SU-DHL-6 (cell line): ENCODE results near the gene NELL2.

ENCODE experiments used
- H2AFZ ChIP-seq: fragments of 200-600 bp; sonication (generic); 2 replicates; pipeline ENCODE4 v1.6.1; 2014; ENCODE audit warnings: low read depth, mild to moderate bottlenecking, moderate library complexity, mixed read lengths, antibody characterized with exemption, low read length; ENCODE audit not compliant: severe bottlenecking
- H3F3A ChIP-seq: fragments of 200-600 bp; shearing (Covaris generic); 2 replicates; pipeline ENCODE4 v1.6.0; 2016; ENCODE audit warnings: antibody characterized with exemption, mild to moderate bottlenecking; ENCODE audit not compliant: insufficient read depth
- H3K27ac ChIP-seq: fragments of 200-600 bp; sonication (generic); 2 replicates; pipeline ENCODE4 v1.5.1; 2016; ENCODE audit warnings: low read depth, mild to moderate bottlenecking, low read length, moderate library complexity, mixed read lengths
- H3K27me3 ChIP-seq: fragments of 200-600 bp; sonication (generic), shearing (Covaris generic); 2 replicates; pipeline ENCODE4 v1.6.0; 2014; ENCODE audit warnings: mild to moderate bottlenecking, low read length
- H3K36me3 ChIP-seq: fragments of 200-600 bp; sonication (generic); 2 replicates; pipeline ENCODE4 v1.6.1; 2014; ENCODE audit warnings: mild to moderate bottlenecking, low read length, mixed read lengths
- H3K4me2 ChIP-seq: fragments of 300-600, 200-600 bp; shearing (Covaris generic), sonication (generic); 2 replicates; pipeline ENCODE4 v1.6.0; 2014; ENCODE audit warnings: low read length, low read depth, mild to moderate bottlenecking; ENCODE audit not compliant: poor library complexity, severe bottlenecking
- H3K4me3 ChIP-seq: fragments of 200-600 bp; sonication (generic); 2 replicates; pipeline ENCODE4 v1.5.1; 2014; ENCODE audit warnings: antibody characterized with exemption, low read length, mild to moderate bottlenecking, mixed read lengths; ENCODE audit not compliant: insufficient read depth, poor library complexity, severe bottlenecking
- H3K79me2 ChIP-seq: fragments of 200-600 bp; sonication (generic); 2 replicates; pipeline ENCODE4 v1.6.1; 2014; ENCODE audit warnings: mild to moderate bottlenecking, low read length, moderate library complexity; ENCODE audit not compliant: insufficient read depth
- H3K9ac ChIP-seq: fragments of 200-600 bp; sonication (generic); 2 replicates; pipeline ENCODE4 v1.7.0; 2014; ENCODE audit warnings: mild to moderate bottlenecking, low read length
- H3K9me2 ChIP-seq: fragments of 200-600 bp; sonication (generic); replicated peaks from 2 replicates; pipeline ENCODE4 v1.6.1; 2014; ENCODE audit warnings: low read length; ENCODE audit not compliant: insufficient read depth
- H3K9me3 ChIP-seq: fragments of 200-600 bp; sonication (generic); 2 replicates; pipeline ENCODE4 v1.6.1; 2014; ENCODE audit warnings: low read length, mixed read lengths; ENCODE audit not compliant: insufficient read depth
- H4K20me1 ChIP-seq: fragments of 200-600 bp; sonication (generic); 2 replicates; pipeline ENCODE4 v1.6.1; 2014; ENCODE audit warnings: low read depth, mild to moderate bottlenecking, antibody characterized with exemption, low read length, moderate library complexity, mixed read lengths
- EZH2phosphoT487 ChIP-seq: fragments of 200-600 bp; sonication (generic), shearing (Covaris generic); conservative IDR thresholded peaks from 2 replicates; pipeline ENCODE4 v1.6.1; 2018; ENCODE audit warnings: mild to moderate bottlenecking, antibody characterized with exemption, low read length, moderate library complexity, mixed read lengths
- TF ChIP-seq, protein P1 (sequence below): fragments of 200-600 bp; sonication (generic); IDR thresholded peaks from one replicate; pipeline ENCODE4 v1.5.1; 2017; ENCODE audit warnings: antibody characterized with exemption, mild to moderate bottlenecking, low read length, moderate library complexity; ENCODE audit not compliant: insufficient read depth, poor library complexity, severe bottlenecking

The NELL2 gene

DNA sequence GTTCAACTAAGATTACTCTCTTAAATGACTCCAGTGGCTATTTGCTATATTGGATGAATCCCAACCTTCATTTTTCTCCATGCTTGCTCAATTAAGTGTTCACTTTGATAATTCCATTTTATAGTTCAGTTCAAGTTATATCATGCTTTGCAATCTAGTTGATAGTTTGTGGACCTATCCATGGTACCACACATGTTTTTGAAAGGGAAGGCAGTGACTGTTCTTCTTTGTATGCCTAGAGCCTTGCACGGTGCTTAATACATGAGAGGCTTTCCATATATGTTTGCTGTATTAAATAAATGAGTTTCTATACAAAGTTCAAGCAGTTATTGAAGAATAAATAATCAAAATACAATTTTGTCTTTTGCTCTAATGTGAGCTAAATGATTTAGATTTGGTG, 391.3 kb downstream of the NELL2 start:
- Histone ChIP-seq H2AFZ (no peak overlapping the region), H4K20me1 (no peaks in the 10 kb centered on the region), H3F3A (no peaks in the 10 kb centered on the region), H3K9ac (no peak overlapping the region), H3K79me2 (no peaks in the 10 kb centered on the region), H3K27ac (no peak overlapping the region), H3K4me2 (no peak overlapping the region), H3K27me3 (no peaks in the 10 kb centered on the region), H3K9me2 (no peaks in the 10 kb centered on the region), H3K9me3 (peaks cover 7% of the 10 kb centered on the region; the same call in 1 of the 2 replicates), H3K4me3 (no peak overlapping the region), H3K36me3 (no peaks in the 10 kb centered on the region)
- TF ChIP-seq, protein P1, sequence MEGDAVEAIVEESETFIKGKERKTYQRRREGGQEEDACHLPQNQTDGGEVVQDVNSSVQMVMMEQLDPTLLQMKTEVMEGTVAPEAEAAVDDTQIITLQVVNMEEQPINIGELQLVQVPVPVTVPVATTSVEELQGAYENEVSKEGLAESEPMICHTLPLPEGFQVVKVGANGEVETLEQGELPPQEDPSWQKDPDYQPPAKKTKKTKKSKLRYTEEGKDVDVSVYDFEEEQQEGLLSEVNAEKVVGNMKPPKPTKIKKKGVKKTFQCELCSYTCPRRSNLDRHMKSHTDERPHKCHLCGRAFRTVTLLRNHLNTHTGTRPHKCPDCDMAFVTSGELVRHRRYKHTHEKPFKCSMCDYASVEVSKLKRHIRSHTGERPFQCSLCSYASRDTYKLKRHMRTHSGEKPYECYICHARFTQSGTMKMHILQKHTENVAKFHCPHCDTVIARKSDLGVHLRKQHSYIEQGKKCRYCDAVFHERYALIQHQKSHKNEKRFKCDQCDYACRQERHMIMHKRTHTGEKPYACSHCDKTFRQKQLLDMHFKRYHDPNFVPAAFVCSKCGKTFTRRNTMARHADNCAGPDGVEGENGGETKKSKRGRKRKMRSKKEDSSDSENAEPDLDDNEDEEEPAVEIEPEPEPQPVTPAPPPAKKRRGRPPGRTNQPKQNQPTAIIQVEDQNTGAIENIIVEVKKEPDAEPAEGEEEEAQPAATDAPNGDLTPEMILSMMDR: no peak
- no peak for TF ChIP-seq EZH2phosphoT487

DNA sequence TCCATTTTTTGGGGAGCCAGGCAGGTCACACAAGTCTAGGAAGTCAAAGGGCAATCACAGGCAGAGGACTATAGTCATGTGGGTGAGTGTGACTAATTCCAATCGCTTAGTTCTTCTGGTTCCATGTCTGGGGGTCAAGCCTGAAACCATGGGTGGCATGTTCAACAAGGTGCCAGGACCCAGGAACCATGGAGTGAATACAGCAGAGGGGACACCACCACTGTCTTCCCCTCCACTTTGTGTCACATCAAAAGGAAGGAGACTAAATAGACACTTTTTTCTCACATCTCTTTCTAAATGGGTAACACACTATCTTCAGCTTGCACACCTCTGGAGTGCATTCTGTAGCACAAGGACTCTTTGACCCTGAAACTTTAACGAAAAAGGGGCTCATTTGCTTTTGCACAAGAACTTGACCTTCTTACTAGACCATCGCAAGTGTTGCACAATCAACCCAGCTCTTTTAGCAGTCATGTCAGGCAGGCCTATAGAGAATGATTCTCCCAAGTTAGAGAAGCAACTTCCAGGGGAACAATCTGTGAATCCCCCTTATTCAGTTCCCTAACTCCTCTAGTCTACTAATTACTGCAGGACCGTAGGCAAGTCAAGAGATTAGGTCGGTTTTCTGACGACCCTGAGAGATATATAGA, 398.7 kb downstream of the NELL2 start:
- Histone ChIP-seq H4K20me1 (no peaks in the 10 kb centered on the region), H3K27me3 (no peaks in the 10 kb centered on the region), H2AFZ (no peak overlapping the region), H3K4me2 (no peak overlapping the region), H3K36me3 (no peaks in the 10 kb centered on the region; the same call in 1 of the 2 replicates), H3K9me3 (peaks cover 28% of the 10 kb centered on the region; the same call in 1 of the 2 replicates), H3K4me3 (no peak overlapping the region), H3K27ac (no peak overlapping the region), H3K9me2 (no peaks in the 10 kb centered on the region), H3K79me2 (no peaks in the 10 kb centered on the region), H3F3A (no peaks in the 10 kb centered on the region), H3K9ac (no peak overlapping the region)
- no peak for TF ChIP-seq EZH2phosphoT487
- TF ChIP-seq, protein P1: no peak

DNA sequence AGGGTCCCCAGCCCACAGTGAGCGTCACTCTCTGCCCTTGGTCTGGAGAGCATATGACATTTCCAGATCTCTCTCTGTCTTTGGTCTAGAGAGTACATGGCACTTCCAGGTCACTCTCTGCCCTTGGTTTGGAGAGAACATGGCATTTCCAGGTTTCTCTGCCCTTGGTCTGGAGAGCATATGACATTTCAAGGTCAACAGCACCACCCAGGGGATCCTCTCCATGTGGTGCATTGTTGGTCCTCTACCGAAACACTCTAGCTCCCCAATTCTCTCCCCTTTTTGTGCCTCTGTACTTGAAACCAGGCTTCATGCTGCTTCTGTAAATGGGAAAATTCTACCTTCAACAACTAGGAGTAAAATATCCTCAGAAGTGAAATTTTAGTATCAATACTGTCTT, 399.4 kb downstream of the NELL2 start:
- Histone ChIP-seq H3K27me3 (no peaks in the 10 kb centered on the region), H2AFZ (no peak overlapping the region), H3K9me3 (peaks cover 28% of the 10 kb centered on the region; the same call in 1 of the 2 replicates), H3F3A (no peaks in the 10 kb centered on the region), H3K9me2 (no peaks in the 10 kb centered on the region), H3K27ac (no peak overlapping the region), H3K9ac (no peak overlapping the region), H3K79me2 (no peaks in the 10 kb centered on the region), H3K4me2 (no peak overlapping the region), H3K4me3 (no peak overlapping the region), H4K20me1 (no peaks in the 10 kb centered on the region), H3K36me3 (no peaks in the 10 kb centered on the region; the same call in 1 of the 2 replicates)
- TF ChIP-seq EZH2phosphoT487: no peak
- TF ChIP-seq, protein P1: no peak
